RCC 7860 (cell line): Measurements from ENCODE around the gene VPS26C.

ENCODE experiments used
- DNase-seq: peaks from one replicate; pipeline ENCODE4 v3.0.0-alpha.2; 2015; ENCODE audit warnings: low spot score
- FAIRE-seq: peaks from 2 replicates; lab custom pipeline; 2012; peaks lifted over from hg19 to GRCh38; lab: Jason Lieb, UNC

VPS26C gene

DNA sequence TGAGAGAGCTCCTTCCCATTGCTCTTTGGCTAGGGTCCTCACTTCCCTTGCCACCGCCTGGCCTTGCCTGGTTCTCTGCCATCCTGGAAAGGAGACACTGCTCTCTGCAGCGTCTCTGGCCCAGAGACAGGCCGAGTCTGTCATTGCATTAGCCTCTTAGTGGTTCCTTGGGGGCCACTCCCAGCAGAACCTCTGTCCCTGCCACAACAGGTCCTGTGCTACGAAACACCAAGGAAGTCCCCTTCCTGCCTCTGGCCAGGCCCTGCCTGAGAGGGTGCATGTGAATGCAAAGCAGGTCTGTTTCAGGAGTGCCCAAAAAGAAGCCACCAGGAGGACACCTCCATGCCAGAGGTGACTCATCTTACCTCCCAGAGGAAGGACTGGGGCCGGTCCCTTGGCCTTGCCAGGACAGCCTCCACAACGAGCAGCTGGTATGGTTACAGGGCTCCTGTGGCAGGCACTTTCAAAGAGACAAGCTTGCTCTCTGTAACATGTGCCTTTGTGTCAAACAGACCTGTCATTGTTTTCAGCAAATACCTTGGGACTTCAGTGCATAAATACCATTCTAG, 59.6 kb downstream of the VPS26C start:
- no peak for DNase-seq

DNA sequence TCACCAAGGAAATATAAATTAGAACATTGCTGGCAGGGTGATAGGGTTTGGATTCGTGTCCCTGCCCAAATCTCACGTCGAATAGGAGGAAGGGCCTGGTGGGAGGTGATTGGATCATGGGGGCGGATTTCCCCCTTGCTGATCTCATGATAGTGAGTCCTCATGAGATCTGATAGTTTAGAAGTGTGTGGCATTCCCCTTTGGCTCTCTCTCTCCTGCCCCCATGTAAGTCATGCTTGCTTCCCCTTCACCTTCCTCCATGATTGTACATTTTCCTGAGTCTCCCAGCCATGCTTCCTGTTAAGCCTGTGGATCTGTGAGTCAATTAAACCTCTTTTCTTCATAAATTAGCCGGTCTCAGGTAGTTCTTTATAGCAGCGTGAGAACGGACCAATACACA, 60.6 kb downstream of the VPS26C start:
- no peak for DNase-seq
- FAIRE-seq = no peak

More for the DNA sequence above, 59.6 kb downstream of the VPS26C start:
- no peak for FAIRE-seq

DNA sequence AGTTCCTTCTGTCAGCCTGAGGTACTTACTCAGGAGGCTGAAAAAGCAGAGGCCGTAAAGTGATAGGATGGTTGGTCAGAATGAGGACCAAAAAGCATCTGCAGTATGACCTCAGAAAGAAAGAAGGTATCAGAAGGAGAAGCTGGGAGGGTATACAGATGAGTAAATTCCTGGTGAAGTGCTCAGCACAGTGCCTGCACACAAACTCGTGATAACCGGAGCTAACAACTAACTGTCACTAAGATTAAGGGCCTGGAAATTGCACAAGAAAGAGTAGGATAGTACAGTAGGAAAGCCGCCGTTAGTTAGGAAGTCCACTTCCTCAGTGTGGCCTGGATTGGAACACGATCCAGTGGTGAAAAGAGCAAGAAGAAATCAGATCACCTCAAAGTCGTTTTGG, 62.6 kb downstream of the VPS26C start:
- FAIRE-seq = no peak

DNA sequence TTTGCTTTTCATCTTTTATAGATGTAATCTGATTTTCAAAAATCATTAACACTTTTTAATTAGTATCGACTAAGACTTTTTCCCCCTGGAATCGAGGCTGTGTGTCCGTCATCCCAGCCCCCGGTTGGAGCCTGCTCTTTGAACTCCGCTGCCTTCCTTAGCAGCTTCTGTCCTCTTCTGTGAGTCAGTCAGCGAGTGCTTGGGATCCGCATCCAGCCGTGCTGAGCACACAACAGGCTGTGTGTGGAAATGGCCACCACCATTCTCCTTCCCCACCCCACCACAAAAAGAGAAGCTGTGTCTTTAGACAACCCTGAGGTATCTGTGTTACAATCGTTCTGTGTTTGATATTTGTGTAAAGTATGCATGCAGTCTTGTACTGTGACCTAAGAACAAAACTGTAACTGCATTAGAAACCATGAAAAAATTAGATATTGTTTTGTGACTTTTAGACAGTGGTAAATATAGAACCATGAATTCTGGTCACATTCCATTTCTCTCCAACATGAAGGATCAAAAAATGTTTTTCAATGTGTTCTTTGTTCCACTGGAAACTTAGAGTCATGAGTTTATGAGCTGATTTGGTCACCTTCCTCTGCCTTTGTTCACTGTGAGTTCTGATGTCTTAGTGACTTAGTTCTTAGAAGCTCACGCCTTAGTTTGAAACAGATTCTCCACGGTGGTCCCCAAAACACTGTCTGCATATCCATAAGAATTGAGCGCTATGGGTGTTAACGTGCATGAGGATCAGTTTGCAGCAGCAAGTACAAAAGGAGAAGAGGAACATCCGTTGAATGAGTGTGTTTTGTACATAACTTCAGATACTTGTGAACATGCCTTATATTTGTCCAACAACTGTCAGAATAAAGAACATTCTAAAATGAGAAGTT, 64.7 kb downstream of the VPS26C start:
- FAIRE-seq (no peak), DNase-seq (no peak)

More for the DNA sequence above, 62.6 kb downstream of the VPS26C start:
- no peak for DNase-seq

DNA sequence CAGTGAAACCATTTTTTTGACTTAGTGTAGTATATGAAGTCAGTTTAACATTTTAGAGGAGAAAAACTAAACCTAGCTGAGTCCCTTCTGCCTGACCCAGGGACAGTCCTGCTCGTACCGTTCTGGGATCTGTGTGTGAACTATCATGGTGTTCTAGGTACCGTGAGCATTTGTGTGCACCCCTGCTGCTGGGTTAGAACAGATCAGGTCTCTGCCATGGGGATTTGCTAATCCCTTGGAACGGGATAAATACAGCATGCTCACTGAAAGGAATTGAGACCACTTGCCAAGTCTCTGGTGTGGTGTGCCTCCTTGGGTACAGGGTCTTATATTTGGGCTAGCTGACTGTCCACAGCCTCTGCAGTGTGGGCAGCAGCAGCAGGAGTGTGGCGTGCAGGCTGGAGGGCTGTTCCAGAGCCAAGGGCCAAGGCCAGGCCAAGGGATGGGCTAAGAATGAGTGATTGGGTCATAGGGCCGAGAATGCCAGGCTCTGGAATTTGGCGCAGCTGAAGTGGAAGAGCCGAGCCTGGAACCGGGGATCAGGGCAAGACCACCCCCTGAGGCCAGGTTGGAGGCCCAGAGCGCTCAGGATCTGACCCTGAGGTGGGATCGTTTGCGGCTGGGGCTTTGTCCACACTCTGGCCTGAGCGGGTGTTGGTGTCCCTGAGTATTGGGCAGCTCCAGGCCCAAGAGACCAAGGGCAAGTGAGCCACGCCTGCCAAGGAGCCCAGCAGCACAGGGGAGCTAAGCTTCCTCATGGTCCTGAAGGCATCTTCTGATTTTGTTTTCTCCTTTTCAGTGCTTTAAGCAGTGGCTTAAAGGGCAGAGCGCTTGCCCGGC, 66.3 kb downstream of the VPS26C start:
- no peak for DNase-seq
- no peak for FAIRE-seq

DNA sequence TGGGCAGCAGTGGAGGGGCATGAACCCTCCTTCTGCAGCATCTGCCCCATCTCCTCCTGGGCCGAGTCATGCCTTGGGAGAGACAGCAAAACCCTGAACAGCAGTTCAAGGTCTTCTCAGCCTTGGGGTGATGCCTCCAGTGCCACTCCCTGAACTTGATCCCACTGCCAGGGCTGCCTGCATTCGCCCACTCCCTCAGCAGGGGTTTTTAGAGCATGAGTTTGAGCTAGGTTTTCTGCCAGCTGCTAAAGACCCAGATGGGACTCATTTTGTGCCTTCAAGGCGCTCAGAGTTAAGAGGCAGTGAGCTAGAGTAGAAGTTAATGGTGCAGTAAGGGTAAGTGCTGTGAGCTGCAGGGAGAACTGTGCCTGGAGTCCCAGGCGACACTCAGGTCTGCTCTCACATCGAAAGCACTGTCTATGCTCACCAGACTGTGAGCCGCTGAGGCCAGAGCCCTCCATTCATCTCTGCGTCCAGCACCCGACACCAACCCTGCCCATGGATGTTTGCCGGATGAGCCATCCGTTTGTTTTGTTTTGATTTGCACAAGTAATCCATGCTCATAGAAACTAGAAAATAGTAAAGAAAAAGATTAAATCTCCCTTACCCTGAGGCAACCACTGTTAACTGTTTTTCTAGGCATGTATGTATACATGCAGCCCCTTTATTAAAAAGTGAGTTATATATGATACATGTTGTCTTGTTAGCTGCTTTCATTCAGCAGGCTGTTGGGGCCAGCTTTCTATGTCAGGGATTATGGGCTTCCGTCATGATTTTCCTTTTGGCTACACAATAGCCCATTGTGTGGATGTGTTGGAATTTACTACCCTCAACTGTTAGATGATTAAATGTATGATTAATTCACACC, 67.8 kb downstream of the VPS26C start:
- FAIRE-seq (no peak), DNase-seq (no peak)

DNA sequence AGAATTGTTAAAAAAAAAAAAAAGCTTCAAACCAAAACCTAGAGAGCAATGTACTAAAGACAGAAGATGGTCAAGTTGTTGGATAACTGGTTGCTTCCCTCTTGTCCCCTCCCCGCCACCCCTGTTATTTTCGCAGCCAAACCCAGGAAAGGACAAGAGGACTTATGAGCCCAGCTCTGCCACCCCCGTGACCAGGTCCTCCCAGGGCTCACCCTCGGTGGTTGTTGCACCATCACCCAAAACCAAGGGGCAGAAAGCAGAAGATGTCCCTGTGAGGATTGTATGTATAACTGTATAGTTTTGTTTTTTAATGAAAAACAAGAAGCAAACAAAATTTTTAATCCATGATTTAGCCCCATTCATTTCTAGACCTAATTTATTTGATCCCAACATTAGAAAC, 69.4 kb downstream of the VPS26C start:
- FAIRE-seq (no peak), DNase-seq (no peak)

DNA sequence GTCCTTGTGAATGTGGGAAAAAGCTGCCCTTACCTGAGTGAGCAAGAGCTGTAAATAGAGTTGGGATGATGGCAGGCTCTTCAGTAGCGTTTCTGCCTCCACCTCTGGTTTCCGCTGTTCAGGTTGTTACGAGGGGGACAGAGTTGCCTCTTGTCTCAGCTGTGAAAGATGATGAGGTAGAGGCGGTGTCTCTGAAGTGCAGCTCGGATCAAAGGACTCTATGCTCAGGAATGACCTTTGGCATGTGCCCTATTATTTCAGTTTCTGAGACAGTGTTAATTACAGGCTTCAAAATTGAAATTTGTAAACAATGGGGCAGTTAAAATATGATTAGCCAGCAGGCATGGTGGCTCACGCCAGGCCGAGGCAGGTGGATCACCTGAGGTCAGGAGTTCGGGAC, 70.3 kb downstream of the VPS26C start:
- FAIRE-seq (no peak), DNase-seq (no peak)

DNA sequence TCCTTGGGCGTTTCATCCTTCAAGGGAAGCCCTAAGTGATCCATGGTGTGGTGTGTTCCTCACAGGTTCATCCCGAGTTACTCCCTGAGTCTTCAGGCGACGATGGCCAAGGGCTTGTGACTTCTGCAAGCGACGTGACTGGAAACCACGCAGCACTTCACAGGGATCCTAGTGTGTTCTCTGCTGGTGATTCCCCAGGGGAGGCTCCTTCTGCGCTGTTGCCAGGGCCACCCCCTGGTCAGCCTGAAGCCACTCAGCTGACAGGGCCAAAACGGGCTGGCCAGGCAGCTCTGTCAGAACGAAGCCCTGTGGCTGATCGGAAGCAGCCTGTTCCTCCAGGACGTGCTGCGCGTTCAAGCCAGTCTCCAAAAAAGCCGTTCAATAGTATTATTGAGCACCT, 71.5 kb downstream of the VPS26C start:
- no peak for FAIRE-seq
- no peak for DNase-seq

DNA sequence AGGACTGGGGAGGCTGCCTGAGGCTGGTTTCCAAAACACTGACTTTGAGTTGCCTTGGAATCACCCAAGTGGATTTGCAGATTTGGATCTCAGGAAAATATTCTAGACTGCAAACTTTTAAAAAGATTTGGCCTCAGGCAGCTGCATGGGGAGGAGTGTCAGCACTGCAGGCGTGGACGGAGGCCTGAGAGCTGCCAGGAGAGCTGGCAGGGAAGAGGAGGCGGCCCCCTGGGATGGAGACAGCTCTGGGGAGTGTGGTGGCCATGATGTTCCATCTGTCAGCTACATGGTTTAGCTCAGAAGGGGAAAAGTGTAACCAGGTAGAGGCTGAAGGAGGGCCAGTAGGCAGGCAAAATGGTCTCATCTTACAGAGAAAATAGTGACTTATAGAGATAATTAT, 72.1 kb downstream of the VPS26C start:
- FAIRE-seq (no peak), DNase-seq (no peak)

DNA sequence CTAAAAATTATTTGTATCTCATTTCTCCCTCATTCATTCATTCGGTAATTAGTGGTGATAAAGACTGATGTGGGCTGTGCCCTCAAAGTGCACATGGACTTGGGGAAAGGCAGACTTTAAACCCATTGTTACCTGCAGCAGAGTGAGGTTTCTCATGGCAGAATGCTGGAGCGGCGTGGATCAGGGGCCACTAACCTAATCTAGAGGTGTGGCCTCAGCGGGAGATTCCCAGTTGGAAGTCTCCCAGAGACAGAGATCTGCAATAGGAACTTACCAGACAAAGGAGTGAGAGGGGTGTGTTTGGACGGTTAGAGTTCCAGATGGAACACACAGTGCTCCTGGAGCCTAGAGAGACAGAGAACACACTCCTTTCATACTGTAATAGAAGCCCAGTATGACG, 73.5 kb downstream of the VPS26C start:
- DNase-seq (no peak), FAIRE-seq (no peak)

DNA sequence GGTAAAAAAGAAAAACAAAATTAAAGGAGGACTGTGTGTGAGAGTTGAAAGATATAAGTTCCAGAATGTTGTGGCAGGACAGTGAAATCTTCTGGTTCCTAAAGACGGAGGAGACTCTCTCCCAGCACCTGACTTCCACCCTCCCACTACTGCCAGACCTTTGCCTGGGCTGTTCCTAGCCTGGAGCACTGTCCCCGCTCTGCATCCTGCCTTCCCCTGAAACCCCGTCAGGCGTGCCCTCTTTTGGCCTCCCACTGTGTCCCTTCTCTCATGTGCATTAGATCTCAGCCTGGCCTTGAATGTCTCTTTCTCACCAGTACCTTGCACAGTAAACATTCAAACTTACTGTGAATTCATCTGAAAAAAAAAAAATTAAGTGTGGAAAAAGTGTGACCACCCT, 74.1 kb downstream of the VPS26C start:
- no peak for FAIRE-seq
- DNase-seq = no peak

DNA sequence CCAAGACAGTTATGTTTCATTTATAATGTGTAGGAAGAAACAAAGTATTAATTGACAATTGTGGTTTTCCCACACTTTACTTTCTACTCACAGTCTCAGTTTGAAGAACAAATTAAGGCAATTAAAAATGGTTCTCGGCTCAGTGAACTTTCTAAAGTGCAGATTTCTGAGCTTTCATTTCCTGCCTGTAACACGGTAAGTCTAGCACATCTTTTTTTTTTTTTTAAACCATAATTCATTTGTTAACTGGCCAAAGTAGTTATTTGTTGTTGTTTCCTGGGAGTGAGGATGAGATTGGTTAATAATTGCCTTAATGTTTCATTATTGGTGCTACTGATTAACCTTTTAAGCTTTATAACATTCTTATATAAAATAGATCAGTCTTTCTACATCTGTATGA, 75.1 kb downstream of the VPS26C start:
- no peak for DNase-seq
- FAIRE-seq = no peak

DNA sequence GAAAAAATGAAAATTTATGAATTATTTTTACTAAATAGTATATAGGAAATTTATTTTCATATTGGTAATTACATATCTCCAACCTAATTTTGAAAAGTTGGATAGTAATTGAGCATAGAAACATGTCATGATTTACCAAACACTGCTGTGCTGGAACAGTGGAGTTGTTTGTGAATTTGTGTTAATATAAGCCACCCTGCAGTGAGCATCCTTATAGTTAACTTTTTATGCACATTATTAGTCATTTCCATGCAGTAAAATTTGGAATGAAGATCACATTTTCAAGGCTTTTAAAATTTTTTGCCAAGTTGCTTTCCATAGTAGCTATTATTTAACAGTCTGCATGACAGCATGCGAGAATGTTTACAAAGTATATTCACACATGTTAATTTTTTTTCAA, 78.3 kb downstream of the VPS26C start:
- no peak for DNase-seq

DNA sequence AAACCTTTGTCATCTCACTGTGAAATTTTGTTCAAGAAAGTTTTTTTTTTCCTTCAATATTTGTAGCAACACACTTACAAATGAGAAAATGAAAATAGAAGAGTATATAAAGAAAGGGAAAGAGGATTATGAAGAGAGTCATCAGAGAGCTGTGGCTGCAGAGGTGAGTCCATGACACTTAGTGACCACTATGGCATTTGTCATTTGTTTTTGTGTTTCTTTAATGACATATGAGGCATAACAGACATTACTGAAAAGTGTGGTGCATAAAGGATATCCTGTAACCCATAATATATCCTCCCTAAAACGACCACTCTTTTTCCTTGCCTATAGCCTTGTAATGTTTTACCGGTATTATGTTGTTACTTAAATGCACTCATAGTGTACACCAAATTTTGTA, 80.2 kb downstream of the VPS26C start:
- DNase-seq = no peak

More for the DNA sequence above, 78.3 kb downstream of the VPS26C start:
- no peak for FAIRE-seq

DNA sequence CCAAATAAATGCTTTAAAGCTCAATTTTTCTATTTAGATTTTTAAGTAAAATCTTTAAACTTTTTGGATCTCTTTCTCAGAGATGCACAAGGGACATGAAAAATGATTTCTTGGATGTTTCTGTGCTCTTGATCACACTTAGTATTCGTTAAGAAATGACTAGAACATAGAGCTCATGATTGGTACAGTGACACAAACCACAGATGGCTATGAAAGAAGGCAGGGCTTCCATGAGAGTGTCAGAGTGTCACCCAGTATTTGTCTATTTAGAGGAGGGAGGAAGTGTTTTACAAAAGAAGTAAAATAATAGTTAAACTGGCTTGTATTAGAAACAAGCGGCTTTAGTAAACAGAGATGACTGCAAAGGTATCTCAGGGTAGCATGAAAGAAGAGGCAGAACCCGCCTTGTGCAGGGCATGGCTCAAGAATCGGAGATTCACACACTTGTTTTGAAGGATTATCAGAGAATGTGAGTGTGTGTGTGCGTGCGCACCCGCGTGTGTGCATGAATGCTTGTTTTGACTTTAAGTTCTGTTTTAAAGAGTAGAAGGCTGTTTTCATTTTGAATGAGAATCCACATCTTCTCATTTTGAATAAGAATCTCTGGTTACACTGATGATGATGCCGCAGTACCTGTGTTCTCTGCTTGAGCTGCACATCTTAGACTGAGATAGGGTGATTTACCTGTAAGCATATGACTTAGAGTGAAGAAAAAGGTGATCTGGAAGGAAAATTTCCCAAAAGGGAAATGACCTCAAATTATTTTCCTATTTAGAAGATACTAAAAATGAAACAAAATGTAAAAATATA, 82.1 kb downstream of the VPS26C start:
- no peak for DNase-seq
- no peak for FAIRE-seq

More for the DNA sequence above, 80.2 kb downstream of the VPS26C start:
- no peak for FAIRE-seq

DNA sequence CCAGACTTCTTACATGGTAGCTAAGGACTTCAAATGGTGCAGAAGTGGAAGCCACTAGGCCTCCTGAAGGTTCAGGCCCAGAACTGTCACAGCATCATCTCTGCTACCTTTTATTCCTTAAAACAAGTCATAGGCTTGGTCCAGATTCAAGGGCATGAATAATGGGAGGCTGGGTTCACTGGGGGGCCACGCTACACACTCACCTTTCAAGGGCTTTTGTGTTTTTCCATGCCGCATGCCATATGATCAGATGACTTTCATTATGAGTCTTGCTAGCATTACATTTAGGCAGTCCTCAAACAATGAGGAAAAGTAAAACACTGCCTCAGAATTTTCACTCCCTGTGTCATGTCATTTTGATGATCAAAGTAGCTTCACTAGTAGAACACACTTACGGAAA, 83.4 kb downstream of the VPS26C start:
- FAIRE-seq = no peak

DNA sequence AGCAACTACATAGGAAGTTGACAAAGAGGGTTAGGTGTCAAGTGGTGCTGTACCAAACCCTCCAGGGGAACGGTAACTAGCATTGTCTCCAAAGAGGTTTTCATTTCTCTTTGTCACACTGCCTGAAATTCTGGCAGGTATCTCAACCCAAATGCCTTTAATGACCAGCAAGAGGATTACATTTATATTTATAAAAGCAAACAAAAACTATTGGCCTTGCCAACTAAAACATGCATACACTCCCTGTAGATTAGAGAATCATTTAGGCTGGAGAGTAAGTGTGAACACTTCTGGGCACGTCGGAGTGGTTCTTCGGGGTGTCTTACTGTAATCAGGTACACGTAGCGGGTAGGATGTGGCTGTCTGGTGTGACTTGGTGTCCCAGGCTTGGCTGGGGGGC, 84.9 kb downstream of the VPS26C start:
- DNase-seq = no peak
- FAIRE-seq = no peak

More for the DNA sequence above, 83.4 kb downstream of the VPS26C start:
- DNase-seq = no peak

DNA sequence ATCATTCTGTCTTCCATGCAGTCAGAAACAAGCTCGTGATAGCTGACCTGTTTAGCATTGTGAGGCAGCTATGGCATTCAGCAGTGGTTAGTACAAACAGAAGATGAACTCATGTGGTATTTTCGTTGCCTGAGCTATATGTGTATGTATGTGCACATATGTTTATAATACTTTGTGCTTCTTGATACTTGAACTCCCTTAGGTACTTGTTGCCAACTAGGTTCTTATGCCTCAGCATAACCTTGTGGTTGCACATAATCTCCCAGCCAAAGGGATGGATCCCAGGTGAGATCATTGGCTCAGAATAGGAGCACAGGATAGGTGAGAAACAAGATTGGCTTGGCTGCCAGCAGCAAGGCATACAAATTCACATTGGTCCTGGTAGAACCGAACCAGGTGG, 86.1 kb downstream of the VPS26C start:
- DNase-seq = no peak
- FAIRE-seq = no peak

DNA sequence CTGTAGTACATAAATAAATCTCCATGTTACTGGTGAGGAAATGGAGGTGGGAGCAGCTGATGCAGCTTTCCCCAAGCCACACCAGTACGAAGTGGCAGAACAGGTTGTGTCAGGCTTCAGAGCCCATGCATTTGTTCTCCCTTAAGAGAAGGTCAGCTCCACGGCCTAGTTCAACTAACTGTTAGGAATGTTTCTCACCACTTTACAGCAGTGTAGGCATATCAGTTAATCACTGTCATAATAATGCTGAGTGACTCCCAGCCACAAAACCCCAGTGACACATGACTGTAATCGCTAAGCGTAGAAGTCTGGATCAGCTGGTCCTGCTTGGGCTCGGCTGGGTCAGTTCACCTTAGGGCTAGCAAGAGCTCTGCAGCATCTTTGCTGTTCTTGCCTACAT, 90.4 kb downstream of the VPS26C start:
- no peak for FAIRE-seq
- no peak for DNase-seq
